ENCODE results near the gene ACOX3.
"Not testable (repeated sequence)": the region's sequence is repeated elsewhere in the genome, so short reads cannot be mapped to it uniquely, and the experiment has no call there.

The ACOX3 gene

DNA sequence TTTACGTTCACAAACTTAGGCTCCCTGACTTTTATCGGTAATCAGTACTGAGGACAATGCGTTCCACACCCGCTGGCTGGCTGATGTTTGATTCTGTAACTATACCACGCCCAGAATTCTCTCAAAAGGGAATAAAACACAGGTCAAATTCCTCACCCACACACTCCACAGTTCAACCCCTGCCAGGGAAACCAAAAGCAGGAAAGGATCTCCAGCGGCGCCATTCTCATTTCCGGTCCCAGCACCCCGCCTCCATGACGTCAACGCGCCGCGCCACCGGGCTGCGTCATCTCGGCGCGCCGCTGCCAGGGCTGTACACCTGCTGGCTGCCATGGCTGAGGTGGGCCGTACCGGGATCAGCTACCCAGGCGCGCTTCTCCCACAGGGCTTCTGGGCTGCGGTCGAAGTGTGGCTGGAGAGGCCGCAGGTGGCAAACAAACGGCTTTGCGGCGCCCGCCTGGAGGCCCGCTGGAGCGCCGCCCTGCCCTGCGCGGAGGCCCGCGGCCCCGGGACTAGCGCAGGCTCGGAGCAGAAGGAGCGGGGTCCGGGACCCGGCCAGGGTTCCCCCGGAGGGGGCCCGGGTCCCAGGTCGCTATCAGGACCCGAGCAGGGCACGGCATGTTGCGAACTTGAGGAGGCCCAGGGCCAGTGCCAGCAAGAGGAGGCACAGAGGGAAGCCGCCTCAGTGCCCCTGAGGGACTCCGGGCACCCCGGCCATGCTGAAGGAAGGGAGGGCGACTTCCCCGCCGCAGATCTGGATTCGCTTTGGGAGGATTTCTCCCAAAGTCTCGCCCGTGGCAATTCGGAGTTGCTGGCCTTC, at the start of gene ACOX3, which contains the start of gene TRMT44:
Gene ACOX3 (minus strand): TSS at position 232 of the 820 bp plus-strand sequence. CDS start 24,202 bp downstream, outside the sequence.
Gene TRMT44 (plus strand): TSS at position 286 of the 820 bp plus-strand sequence. CDS start 46 bp downstream, at position 332.
- peak; percentile 95 for DNase-seq

GRCh38 chr4:8488791-8489369, 48.4 kb upstream of the ACOX3 start:
- no peak for DNase-seq

DNA sequence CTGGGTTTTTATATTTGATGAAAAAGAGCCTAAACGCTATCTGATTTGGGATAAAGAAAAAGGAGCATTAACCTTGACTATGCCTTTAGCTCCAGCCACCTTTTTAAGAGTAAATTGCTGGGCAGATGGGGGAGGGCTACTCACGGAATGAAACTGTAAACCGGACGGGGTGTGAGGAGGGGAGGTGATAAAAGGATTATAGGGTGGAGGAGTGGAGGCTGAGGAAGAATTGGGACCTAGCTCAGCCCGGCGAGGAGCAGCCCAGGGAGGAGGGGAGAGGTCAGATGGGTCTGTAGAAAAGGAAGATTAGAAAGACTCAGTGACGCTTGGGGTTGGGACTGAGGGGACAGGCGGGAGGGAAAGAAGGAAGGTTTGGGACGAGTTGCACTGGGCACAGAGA, 46.1 kb upstream of the ACOX3 start:
- not testable (repeated sequence) for DNase-seq

- no peak for DNase-seq
These were observed 39.7 kb upstream of the ACOX3 start for GRCh38 chr4:8480221-8480620.

- DNase-seq = no peak
These were observed 38.5 kb upstream of the ACOX3 start for GRCh38 chr4:8478801-8479744.

GRCh38 chr4:8478371-8478770, 37.8 kb upstream of the ACOX3 start:
- DNase-seq = no peak

- no peak for DNase-seq
These were observed 37.2 kb upstream of the ACOX3 start for GRCh38 chr4:8477676-8478075.

DNA sequence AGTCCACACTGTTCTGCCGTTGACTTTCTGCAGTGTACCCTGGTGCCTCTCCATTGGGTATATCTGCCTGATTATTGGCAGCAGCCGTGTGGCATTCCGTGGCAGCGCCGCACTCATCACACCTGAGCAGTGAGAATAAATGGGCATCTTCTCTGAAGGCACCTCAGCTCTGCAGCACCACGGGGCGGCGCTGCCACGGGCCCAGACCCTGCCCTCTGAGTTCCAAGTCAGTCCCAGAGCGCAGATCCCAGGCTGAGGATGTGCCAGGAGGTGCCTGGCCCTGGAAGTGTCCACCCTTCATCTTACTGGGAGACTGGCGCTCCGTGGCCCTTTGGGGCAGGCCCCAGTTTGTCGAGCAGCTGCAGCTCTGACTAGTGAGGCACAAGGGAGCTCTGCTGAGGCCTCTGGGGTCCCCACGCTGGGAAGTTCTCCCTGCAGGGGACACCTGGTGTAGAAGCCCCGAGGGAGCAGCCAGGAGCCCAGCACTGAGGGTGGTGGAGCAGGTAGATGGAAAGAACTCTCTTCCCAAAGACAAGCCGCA, 36.6 kb upstream of the ACOX3 start:
- no peak for DNase-seq

DNA sequence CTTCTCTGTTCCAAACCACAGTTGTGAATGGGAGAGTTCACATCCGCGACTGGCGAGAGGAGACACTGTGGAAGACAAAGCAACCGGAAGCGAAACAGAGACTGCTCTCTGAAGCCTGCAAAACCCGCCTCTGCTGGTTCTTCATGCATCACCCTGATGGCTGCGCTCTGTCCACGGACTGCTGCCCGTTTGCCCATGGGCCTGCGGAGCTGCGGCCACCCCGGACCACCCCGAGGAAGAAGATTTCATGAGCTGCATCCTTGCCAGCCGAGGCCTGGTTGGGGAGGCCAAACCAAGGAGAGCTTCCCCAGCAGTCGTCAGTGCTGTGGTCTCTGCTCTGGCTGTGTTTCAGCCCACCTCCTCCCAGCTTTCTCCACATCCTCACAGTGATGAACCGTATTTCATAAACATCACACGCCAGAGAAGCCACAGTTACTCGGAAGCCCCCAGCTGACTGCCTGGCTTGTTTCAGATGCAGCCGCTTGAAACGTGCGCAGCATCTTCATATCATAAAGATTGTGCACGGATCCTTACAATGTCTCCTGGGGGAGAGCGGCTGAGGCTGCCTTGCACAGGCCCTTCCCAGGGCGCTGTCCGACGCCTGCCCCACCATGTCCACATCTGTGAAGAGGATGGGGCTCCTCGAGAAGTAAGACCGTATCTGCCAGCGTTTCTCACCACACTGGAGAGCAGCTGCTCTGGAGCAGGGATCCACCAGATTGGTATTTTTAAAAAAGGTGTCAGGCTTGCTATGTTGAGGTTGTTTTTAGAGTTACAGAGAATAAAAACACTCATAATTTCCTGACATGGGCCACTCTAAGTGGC, 35.4 kb upstream of the ACOX3 start:
- DNase-seq = no peak

DNA sequence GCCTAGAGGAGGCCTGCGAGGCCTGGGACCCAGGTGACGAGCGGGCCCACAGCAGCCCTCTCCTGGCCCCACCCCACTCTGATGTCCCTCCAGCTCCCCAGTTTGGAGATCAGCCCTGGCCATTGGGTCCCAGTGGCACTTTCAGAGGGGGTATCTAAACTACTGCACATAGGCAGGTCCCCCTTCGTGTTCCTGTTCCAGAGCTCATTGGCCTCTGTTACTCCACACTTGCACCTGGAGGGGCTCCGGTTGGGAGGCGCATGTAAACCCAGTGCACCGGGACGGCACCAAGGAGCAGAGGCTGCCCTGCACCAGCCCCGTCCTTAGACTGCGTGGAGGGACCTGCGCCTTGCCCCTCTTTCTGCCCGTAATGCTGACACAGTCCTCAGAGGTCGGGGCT, 34.3 kb upstream of the ACOX3 start:
- DNase-seq = no peak

- no peak for DNase-seq
These were observed 33.5 kb upstream of the ACOX3 start for GRCh38 chr4:8473920-8474590.

- DNase-seq = no peak
These were observed 32.8 kb upstream of the ACOX3 start for GRCh38 chr4:8473198-8473919.

GRCh38 chr4:8472689-8473197, 32.2 kb upstream of the ACOX3 start:
- no peak for DNase-seq

GRCh38 chr4:8472158-8472688, 31.7 kb upstream of the ACOX3 start:
- no peak for DNase-seq

GRCh38 chr4:8471211-8471875, 30.8 kb upstream of the ACOX3 start:
- no peak for DNase-seq

- DNase-seq = no peak
These were observed 30.0 kb upstream of the ACOX3 start for GRCh38 chr4:8470451-8471024.

DNA sequence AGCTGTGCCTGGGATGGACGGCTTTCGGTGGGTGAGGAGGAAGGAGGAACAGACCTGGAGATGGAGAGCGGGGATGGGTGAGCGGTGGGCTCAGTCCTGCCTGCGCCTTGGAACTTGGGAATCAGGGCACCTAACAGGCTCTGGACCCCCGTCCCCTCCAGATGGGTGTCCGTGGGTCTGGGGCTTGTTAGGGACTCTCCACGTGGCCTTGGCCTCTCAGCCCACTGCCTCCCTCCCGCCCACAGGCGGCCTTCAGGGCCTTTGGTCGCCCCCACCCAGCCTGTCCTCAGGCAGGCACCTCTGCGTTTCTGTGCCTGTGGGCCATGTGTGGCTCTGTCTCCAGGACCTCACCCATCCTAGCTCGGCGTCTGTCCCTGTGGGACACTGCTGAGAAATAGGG, 29.0 kb upstream of the ACOX3 start:
- DNase-seq = no peak

DNA sequence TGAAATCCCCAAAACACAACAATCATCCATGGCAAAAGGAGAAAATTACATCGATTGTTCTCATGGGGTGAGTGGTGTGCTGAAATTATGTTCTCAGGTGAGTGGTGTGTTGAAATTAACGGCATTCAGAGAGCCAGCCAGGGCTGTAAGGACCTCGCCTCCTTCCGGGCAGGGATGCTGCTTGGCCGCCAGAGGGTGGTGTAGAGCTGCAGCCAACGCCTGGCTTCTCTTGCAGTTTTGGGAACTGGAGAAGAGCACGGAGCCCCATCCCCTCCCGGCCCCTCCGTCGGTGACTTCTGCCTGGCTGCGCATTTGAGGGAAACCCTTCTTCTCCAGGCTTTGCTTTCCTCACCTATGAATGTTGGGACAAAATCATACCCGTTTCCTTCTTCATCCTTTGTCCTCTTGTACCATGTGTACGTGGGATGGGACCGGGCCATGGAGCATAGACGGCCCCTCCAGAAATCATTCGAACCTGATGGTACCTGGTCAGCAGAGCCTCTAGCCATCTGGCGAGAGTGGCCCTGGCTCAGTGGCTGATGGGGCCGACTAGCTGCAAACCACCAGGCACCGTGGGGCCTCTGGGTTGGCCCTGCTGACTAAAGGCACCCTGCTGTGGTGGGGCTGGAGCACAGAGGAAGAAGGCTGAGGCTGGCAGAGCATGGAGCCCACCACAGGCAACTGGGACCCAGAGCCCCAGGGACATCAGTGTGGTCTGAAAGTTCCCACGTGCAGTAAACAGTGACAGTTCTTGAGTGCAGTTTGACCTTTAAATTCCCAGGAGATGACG, 28.4 kb upstream of the ACOX3 start:
- peak; percentile 42 for DNase-seq

Data from CD4-positive, alpha-beta T cell treated with Interleukin-21 for 1 hour (primary cell).